ENCODE results near the gene STX18.

GRCh38 chr4:4529392-4529791, 12.5 kb downstream of the STX18 start:
- TF ChIP-seq CTCF (IDR thresholded peaks at IDR 0.05; ENCODE audit: insufficient read depth, low read depth, low read length) (no peak), EZH2 (IDR thresholded peaks at IDR 0.05; ENCODE audit: insufficient read depth, low read length) (no peak)

Measured in astrocyte (in vitro differentiated cells and primary cell).